Measurements from ENCODE around the gene ALDH18A1. TPM values are rescaled to one million over a fixed set of nuclear protein-coding genes. Genes with fewer than 3 reads are reported as not detected.

ALDH18A1 gene
- polyA plus RNA-seq, 1 donor: 83.8 TPM

DNA sequence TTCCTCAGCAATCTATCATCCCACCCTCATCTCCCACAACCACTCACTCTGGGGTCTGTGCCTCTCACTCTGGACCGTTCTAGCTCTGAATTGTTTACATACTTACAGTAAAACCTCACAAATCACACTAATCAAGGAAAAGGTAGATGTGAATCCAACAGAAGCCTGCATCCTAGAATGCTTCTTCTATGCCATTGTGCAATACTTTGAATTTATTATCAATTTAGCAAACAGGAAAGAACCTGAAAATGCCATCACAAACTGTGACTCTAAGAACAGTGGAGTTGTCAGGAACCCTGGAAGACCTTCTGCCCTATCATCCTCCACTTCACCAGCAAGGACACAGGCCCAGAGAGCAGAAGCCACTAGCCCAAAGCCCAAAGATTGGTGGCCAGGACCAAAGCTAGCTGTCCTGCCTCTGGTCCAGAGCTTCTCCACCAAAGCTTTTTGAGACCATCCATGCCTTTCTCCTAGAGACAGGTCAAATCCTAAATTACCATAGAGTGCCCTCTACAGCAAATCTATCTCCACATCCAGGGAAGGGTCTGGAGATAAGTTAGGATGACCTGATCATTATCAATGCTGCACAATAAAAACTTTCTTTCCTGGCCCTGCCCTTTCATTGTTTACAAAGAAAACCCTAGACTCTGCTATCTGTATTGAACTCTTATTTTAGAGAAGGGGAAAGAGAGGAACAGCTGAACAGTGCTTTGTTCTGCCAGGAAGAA lies 97.8 kb downstream of the ALDH18A1 start:
- no peak for DNase-seq

DNA sequence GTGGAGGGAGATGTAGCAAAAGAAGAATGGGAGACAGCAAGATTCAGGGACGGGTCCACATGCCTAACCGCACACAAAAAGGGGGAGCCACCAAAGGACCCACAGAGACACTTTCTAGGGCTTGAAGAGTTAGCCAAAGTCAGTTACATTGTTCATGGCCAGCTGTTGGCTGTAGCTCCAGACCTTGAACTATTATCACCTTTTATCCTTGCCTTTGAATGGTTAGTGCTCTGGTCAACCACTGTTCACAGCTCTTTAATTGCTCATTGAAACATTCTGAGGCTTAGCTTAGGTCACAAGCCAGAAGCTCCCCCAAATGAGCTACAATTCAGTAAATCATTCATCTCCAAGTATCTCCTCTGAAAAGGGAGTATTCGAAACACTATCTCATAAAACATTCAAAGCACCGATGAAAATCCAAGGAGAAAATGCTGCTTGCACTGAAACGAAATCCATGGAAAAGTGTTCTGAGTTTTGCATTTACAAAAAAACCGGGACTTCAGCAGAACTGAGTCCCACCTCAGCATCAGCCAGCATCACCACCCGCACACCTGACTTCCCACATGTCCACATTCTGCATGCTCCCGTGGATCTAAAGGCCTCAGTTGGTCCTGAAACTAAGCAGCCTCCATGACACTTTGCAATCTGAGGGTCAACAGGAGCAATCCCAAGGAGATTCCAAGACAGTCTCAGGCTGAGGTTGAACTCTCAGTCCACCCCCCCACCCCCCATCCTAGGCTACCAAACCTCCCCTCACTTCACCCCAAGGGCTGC lies 99.3 kb downstream of the ALDH18A1 start:
- no peak for DNase-seq

Other genes starting within 250 kb of the ALDH18A1 start
- gene SORBS1, start 95.3 kb downstream of the ALDH18A1 start, polyA plus RNA-seq (ENCODE audit: insufficient read length): 41.7 TPM
- 76.9 TPM for gene TCTN3, start 37.2 kb upstream of the ALDH18A1 start, polyA plus RNA-seq (ENCODE audit: insufficient read length)
- 23.1 TPM for gene ENTPD1, start 99.5 kb upstream of the ALDH18A1 start, polyA plus RNA-seq (ENCODE audit: insufficient read length)